Kidney epithelial cell (primary cell): ENCODE data around the gene RAD51B. TPM values are rescaled to one million over a fixed set of nuclear protein-coding genes. Genes with fewer than 3 reads are reported as not detected.

Experiments used
- DNase-seq: peaks from one replicate; pipeline ENCODE4 v3.0.0-alpha.2; 2010; ENCODE audit warnings: low read depth
- H3K27me3 ChIP-seq: 2 replicates; pipeline ENCODE4 v1.6.0; 2011; ENCODE audit warnings: low read length; ENCODE audit not compliant: control insufficient read depth, insufficient read depth
- H3K36me3 ChIP-seq: 2 replicates; pipeline ENCODE4 v1.5.1; 2011; ENCODE audit warnings: low read length; ENCODE audit not compliant: control insufficient read depth, insufficient read depth
- H3K4me3 ChIP-seq: 2 replicates; pipeline ENCODE4 v1.5.1; 2011; ENCODE audit warnings: low read depth, mild to moderate bottlenecking, control low read depth, low read length
- CTCF ChIP-seq: IDR thresholded peaks from 2 replicates; pipeline ENCODE4 v1.5.1; 2011; ENCODE audit warnings: mild to moderate bottlenecking, moderate library complexity, low read length, control low read depth, inconsistent platforms; ENCODE audit not compliant: insufficient read depth, poor library complexity, severe bottlenecking
- total RNA-seq: library from RNA; depleted of rRNA; stranded (reverse); fragments of >200 nt; gene quantifications from 2 replicates; pipeline ENCODE4 v1.2.3, GENCODE V29; 2015

The RAD51B gene
- total RNA-seq, 1 donor from 2014 or later, result 9.5 TPM

- Histone ChIP-seq H3K4me3 (no peak overlapping the region), H3K36me3 (no peaks in the 10 kb centered on the region), H3K27me3 (no peaks in the 10 kb centered on the region)
- no peak for DNase-seq
- no peak for TF ChIP-seq CTCF
Observed at GRCh38 chr14:68355415-68355814, 535.8 kb downstream of the RAD51B start.

- no peak for DNase-seq
- Histone ChIP-seq H3K27me3 (no peaks in the 10 kb centered on the region), H3K36me3 (no peaks in the 10 kb centered on the region), H3K4me3 (no peak overlapping the region)
- TF ChIP-seq CTCF, result no peak
Observed at GRCh38 chr14:68357777-68358176, 538.2 kb downstream of the RAD51B start.

GRCh38 chr14:68358500-68358899 lies 538.9 kb downstream of the RAD51B start:
- no peak for DNase-seq
- no peak overlapping the region for H3K4me3 ChIP-seq
- H3K27me3 ChIP-seq, result no peaks in the 10 kb centered on the region
- no peaks in the 10 kb centered on the region for H3K36me3 ChIP-seq
- TF ChIP-seq CTCF, result no peak

- no peak for TF ChIP-seq CTCF
- no peaks in the 10 kb centered on the region for H3K27me3 ChIP-seq
Observed at GRCh38 chr14:68359022-68359836, 539.6 kb downstream of the RAD51B start.

GRCh38 chr14:68359837-68360552 lies 540.4 kb downstream of the RAD51B start:
- no peak overlapping the region for H3K4me3 ChIP-seq
- DNase-seq, result no peak
- TF ChIP-seq CTCF, result no peak
- H3K27me3 ChIP-seq, result no peaks in the 10 kb centered on the region
- H3K36me3 ChIP-seq, result no peaks in the 10 kb centered on the region

More at GRCh38 chr14:68359022-68359836, 539.6 kb downstream of the RAD51B start:
- DNase-seq, result no peak
- H3K4me3 ChIP-seq, result no peak overlapping the region
- no peaks in the 10 kb centered on the region for H3K36me3 ChIP-seq
